CD14-positive monocyte (primary cell): ENCODE results near the gene ANKRD28. TPM values are rescaled to one million over a fixed set of nuclear protein-coding genes. Genes with fewer than 3 reads are reported as not detected.
"Not testable (repeated sequence)": the region's sequence is repeated elsewhere in the genome, so short reads cannot be mapped to it uniquely, and the experiment has no call there.

Experiments
- DNase-seq, 3 donors: peaks; one replicate each; pipeline ENCODE4 v3.0.0-alpha.2; 2011 to 2022
- H2AFZ ChIP-seq: 2 replicates; pipeline ENCODE4 v1.6.0; 2012; ENCODE audit warnings: mild to moderate bottlenecking, low read depth, low read length, inconsistent platforms; ENCODE audit not compliant: insufficient read depth, poor library complexity, severe bottlenecking
- H3K27ac ChIP-seq, 2 donors: 1 replicate in 1 of 2; 2 replicates in 1 of 2; pipeline ENCODE4 v1.5.1; 2012 to 2013; ENCODE audit warnings: low read length in 2 of 2, control low read depth in 1 of 2, inconsistent platforms in 1 of 2, low read depth in 1 of 2, mild to moderate bottlenecking in 1 of 2
- H3K27me3 ChIP-seq, 2 donors: one replicate each; pipeline versions ENCODE4 v1.6.0 to v1.6.1; 2011 to 2013; ENCODE audit warnings: low read length in 2 of 2; ENCODE audit not compliant: control insufficient read depth in 2 of 2, insufficient read depth in 2 of 2
- H3K36me3 ChIP-seq, 2 donors: replicated peaks in 1 of 2; 1 replicate in 1 of 2; 2 replicates in 1 of 2; pipeline versions ENCODE4 v1.5.1 to v1.6.1; 2012 to 2013; ENCODE audit warnings: low read length in 2 of 2, control low read depth in 1 of 2, inconsistent platforms in 1 of 2, mild to moderate bottlenecking in 1 of 2; ENCODE audit not compliant: insufficient read depth in 2 of 2, control insufficient read depth in 1 of 2
- H3K4me1 ChIP-seq, 2 donors: 1 replicate in 1 of 2; 2 replicates in 1 of 2; pipeline versions ENCODE4 v1.5.1 to v1.6.1; 2012 to 2013; ENCODE audit warnings: low read length in 2 of 2, control low read depth in 1 of 2, inconsistent platforms in 1 of 2, mild to moderate bottlenecking in 1 of 2, moderate library complexity in 1 of 2; ENCODE audit not compliant: insufficient read depth in 2 of 2, control insufficient read depth in 1 of 2
- H3K4me2 ChIP-seq: replicated peaks from 2 replicates; pipeline ENCODE3; 2012; ENCODE audit warnings: low read length, moderate library complexity, mild to moderate bottlenecking; ENCODE audit not compliant: poor library complexity, severe bottlenecking; ENCODE audit errors: extremely low read depth
- H3K4me3 ChIP-seq, 3 experiments: fragments of 200-600 bp in 1 of 3; sonication (generic) in 1 of 3; replicated peaks in 1 of 3; 1 replicate in 2 of 3; 2 replicates in 1 of 3; pipeline ENCODE4 v1.5.1; 2011 to 2013; ENCODE audit warnings: low read length in 3 of 3, mild to moderate bottlenecking in 3 of 3, control low read depth in 2 of 3, low read depth in 2 of 3, inconsistent platforms in 1 of 3, moderate library complexity in 1 of 3
- H3K79me2 ChIP-seq: 2 replicates; pipeline ENCODE4 v1.6.0; 2012; ENCODE audit warnings: mild to moderate bottlenecking, control low read depth, inconsistent platforms, low read length, moderate library complexity; ENCODE audit not compliant: insufficient read depth
- H3K9ac ChIP-seq: 2 replicates; pipeline ENCODE4 v1.6.0; 2017; ENCODE audit warnings: low read length, mild to moderate bottlenecking; ENCODE audit not compliant: insufficient read depth, poor library complexity, severe bottlenecking
- H3K9me3 ChIP-seq, 2 donors: replicated peaks in 1 of 2; 1 replicate in 1 of 2; 2 replicates in 1 of 2; pipeline versions ENCODE4 v1.5.1 to v1.6.1; 2012 to 2013; ENCODE audit warnings: low read length in 2 of 2, control low read depth in 1 of 2; ENCODE audit not compliant: control insufficient read depth in 1 of 2, insufficient read depth in 1 of 2
- H4K20me1 ChIP-seq: 2 replicates; pipeline ENCODE4 v1.6.0; 2012; ENCODE audit warnings: mild to moderate bottlenecking, low read length, control low read depth, moderate library complexity; ENCODE audit not compliant: insufficient read depth
- H3K27ac Mint-ChIP-seq, 7 donors: one replicate each; pipeline ENCODE4 v1.8.0; 2020; ENCODE audit warnings: mild to moderate bottlenecking in 7 of 7, mixed read lengths in 7 of 7, moderate library complexity in 6 of 7, inconsistent platforms in 2 of 7
- H3K27me3 Mint-ChIP-seq, 3 donors: one replicate each; pipeline ENCODE4 v1.8.0; 2021 to 2022; ENCODE audit warnings: low read depth in 3 of 3, mild to moderate bottlenecking in 3 of 3, mixed read lengths in 3 of 3, moderate library complexity in 3 of 3, inconsistent platforms in 1 of 3
- H3K36me3 Mint-ChIP-seq, 2 donors: one replicate each; pipeline ENCODE4 v1.8.0; 2020; ENCODE audit warnings: mixed read lengths in 2 of 2, inconsistent platforms in 1 of 2, mild to moderate bottlenecking in 1 of 2
- H3K4me1 Mint-ChIP-seq: one replicate; pipeline ENCODE4 v1.8.0; 2020; ENCODE audit warnings: mild to moderate bottlenecking, mixed read lengths
- H3K4me3 Mint-ChIP-seq, 2 donors: one replicate each; pipeline ENCODE4 v1.8.0; 2020; ENCODE audit warnings: mild to moderate bottlenecking in 2 of 2, mixed read lengths in 2 of 2, moderate library complexity in 1 of 2
- H3K9me3 Mint-ChIP-seq, 7 donors: one replicate each; pipeline ENCODE4 v1.8.0; 2020 to 2022; ENCODE audit warnings: mixed read lengths in 7 of 7, mild to moderate bottlenecking in 6 of 7, moderate library complexity in 6 of 7, inconsistent platforms in 2 of 7
- WGBS: methylation state at CpG from one replicate; pipeline ENCODE4 v1.1.5; 2013; ENCODE audit warnings: missing lambda C conversion rate; ENCODE audit not compliant: insufficient coverage; 5-methylcytosine and 5-hydroxymethylcytosine counted together
- intact Hi-C, 2 donors: fragments of 100-400 bp; cut with micrococcal nuclease; formaldehyde crosslinking; loops; one replicate each; pipeline versions ENCODE4 v1.15.0 to v1.15.1; 2023
- polyA plus RNA-seq, 3 donors: library from polyadenylated mRNA; depleted of rRNA in 1 of 3; unstranded in 2 of 3; stranded (reverse) in 1 of 3; fragments of 300-500 nt in 2 of 3; fragments of >200 nt in 1 of 3; fragmentation: Illumina TruSeq in 2 of 3; gene quantifications; 1 replicate in 2 of 3; 2 replicates in 1 of 3; pipeline ENCODE4 v1.2.3, GENCODE V29; 2012 to 2021
- TF ChIP-seq, protein P1 (sequence below): fragments of 200-600 bp; IDR thresholded peaks from one replicate; pipeline ENCODE4 v1.8.0; 2022; ENCODE audit warnings: antibody characterized with exemption, mild to moderate bottlenecking

Gene ANKRD28
- polyA plus RNA-seq, 3 donors: 5.9 to 11.5 (median 7.9) TPM

DNA sequence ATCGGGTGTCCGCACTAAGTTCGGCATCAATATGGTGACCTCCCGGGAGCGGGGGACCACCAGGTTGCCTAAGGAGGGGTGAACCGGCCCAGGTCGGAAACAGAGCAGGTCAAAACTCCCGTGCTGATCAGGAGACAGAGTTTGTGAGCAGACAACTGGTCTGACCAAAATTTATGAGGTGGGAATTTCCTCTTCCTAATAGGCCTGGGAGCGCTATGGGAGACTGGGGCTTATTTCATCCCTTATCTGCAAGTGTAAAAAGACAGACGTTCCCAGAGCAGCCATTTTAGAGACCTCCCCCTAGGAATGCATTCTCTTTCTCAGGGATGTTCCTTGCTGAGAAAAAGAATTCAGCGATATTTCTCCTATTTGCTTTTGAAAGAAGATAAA is 59.2 kb downstream of the ANKRD28 start:
- H3K79me2 ChIP-seq, H3K4me3 ChIP-seq, H3K4me1 Mint-ChIP-seq, H3K27me3 Mint-ChIP-seq, intact Hi-C loops, H3K36me3 ChIP-seq, H3K27ac ChIP-seq, H4K20me1 ChIP-seq, H3K9ac ChIP-seq, H3K4me1 ChIP-seq, H3K27me3 ChIP-seq, H3K4me3 Mint-ChIP-seq, H3K4me2 ChIP-seq, DNase-seq, H2AFZ ChIP-seq: not testable (repeated sequence)
- H3K9me3 Mint-ChIP-seq: peaks cover 26 to 46% (median 35%) of the 10 kb centered on the region in 7 donors
- WGBS: 100% methylated on average over 1 of the region's 11 CpGs
- H3K27ac Mint-ChIP-seq: peak overlapping the region in 1 of 7 donors; percentile 54
- H3K36me3 Mint-ChIP-seq: peaks cover 10 to 23% of the 10 kb centered on the region in 2 donors
- H3K9me3 ChIP-seq: peaks cover 19 to 22% of the 10 kb centered on the region in 2 donors

DNA sequence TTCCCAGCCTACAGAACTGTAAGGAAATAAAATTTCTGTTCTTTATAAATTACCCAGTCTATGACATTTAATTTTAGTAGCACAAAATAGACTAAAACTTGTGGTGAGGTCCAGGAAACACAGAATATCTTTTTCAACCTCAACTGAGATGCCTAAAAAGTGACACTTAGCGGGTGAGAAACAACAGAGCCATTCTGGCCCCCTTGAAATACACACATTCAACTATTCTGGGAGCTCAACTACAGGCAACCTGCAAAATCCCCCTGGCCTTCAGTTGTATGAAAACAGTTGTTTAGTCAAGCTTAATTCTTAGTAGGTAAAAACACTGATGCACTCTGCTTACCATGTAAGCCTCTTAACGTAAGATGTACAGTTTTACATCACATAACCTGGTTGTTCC is 66.8 kb downstream of the ANKRD28 start:
- no peak for DNase-seq
- Histone ChIP-seq H3K4me2 (no peak overlapping the region), H3K79me2 (no peaks in the 10 kb centered on the region), H3K4me3 (no peak overlapping the region), H3K9ac (no peak overlapping the region), H3K36me3 (no peaks in the 10 kb centered on the region), H4K20me1 (no peaks in the 10 kb centered on the region), H3K4me1 (no peaks in the 10 kb centered on the region), H3K27ac (no peak overlapping the region), H2AFZ (no peak overlapping the region), H3K27me3 (no peaks in the 10 kb centered on the region), H3K9me3 (no peaks in the 10 kb centered on the region)
- no peak overlapping the region for H3K27ac Mint-ChIP-seq
- H3K9me3 Mint-ChIP-seq: no peaks in the 10 kb centered on the region
- peaks cover 2 to 10% of the 10 kb centered on the region in 2 donors for H3K36me3 Mint-ChIP-seq
- no peak overlapping the region for H3K4me3 Mint-ChIP-seq
- no peaks in the 10 kb centered on the region for H3K27me3 Mint-ChIP-seq
- intact Hi-C loops: no loop called here
- H3K4me1 Mint-ChIP-seq: no peaks in the 10 kb centered on the region
- WGBS: no CpG with 5 or more reads among the region's 2 CpGs
- TF ChIP-seq, protein P1, sequence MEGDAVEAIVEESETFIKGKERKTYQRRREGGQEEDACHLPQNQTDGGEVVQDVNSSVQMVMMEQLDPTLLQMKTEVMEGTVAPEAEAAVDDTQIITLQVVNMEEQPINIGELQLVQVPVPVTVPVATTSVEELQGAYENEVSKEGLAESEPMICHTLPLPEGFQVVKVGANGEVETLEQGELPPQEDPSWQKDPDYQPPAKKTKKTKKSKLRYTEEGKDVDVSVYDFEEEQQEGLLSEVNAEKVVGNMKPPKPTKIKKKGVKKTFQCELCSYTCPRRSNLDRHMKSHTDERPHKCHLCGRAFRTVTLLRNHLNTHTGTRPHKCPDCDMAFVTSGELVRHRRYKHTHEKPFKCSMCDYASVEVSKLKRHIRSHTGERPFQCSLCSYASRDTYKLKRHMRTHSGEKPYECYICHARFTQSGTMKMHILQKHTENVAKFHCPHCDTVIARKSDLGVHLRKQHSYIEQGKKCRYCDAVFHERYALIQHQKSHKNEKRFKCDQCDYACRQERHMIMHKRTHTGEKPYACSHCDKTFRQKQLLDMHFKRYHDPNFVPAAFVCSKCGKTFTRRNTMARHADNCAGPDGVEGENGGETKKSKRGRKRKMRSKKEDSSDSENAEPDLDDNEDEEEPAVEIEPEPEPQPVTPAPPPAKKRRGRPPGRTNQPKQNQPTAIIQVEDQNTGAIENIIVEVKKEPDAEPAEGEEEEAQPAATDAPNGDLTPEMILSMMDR: no peak
